ENCODE data around the gene RAB3A.

DNA sequence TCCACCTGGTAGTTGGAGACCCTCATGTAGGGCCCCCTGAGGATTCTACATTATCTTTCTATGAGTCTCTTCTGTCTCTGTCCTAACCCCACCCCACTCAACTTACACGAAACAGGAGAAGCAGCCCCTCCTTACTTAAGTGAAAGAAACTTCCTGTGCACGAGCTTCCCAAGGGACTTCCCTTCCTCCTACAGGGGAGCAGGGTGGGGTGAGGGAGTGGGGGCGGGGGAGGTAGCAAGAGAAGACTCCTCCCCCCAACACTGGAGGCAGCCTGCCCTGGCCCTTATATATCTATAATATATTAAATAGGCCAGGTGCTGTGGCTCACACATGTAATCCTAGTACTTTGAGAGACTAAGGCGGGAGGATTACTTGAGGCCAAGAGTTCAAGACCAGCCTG is 27.9 kb upstream of the RAB3A start:
- TF ChIP-seq CTCF (IDR thresholded peaks at IDR 0.05): no peak
- no peak for TF ChIP-seq POLR2A (IDR thresholded peaks at IDR 0.05)
